Right atrium auricular region (tissue), 2 donors: ENCODE results near the gene ANKRD40. TPM values are rescaled to one million over a fixed set of nuclear protein-coding genes. Genes with fewer than 3 reads are reported as not detected.
A peak's percentile ranks its signal among the peaks of the same experiment; 100 is the strongest.

Source experiments
- DNase-seq: peaks from one replicate; pipeline ENCODE4 v3.0.0-alpha.2; 2019; ENCODE audit warnings: low spot score
- H3K27ac ChIP-seq, 2 donors: fragments of 200-600 bp; sonication (generic); 1 replicate in 1 of 2; 2 replicates in 1 of 2; pipeline ENCODE4 v1.5.1; 2016 to 2019
- H3K27me3 ChIP-seq, 2 donors: fragments of 200-600 bp; sonication (generic); one replicate each; pipeline versions ENCODE4 v1.5.1 to v1.6.0; 2017 to 2019
- H3K36me3 ChIP-seq: fragments of 200-600 bp; sonication (generic); one replicate; pipeline ENCODE4 v1.5.1; 2016
- H3K4me1 ChIP-seq, 2 donors: fragments of 200-600 bp; sonication (generic); one replicate each; pipeline versions ENCODE4 v1.5.1 to v1.6.0; 2017 to 2019
- H3K4me3 ChIP-seq, 2 donors: fragments of 200-600 bp; sonication (generic); 1 replicate in 1 of 2; 2 replicates in 1 of 2; pipeline ENCODE4 v1.5.1; 2017 to 2019; ENCODE audit warnings: mild to moderate bottlenecking in 1 of 2, moderate library complexity in 1 of 2
- H3K9me3 ChIP-seq, 2 donors: fragments of 200-600 bp; sonication (generic); one replicate each; pipeline ENCODE4 v1.5.1; 2019
- CTCF ChIP-seq, 2 donors: fragments of 200-600 bp; sonication (generic); IDR thresholded peaks; one replicate each; pipeline ENCODE4 v1.5.1; 2019; ENCODE audit warnings: antibody characterized with exemption in 2 of 2
- total RNA-seq, 2 donors: library from RNA; depleted of rRNA; stranded (reverse); fragments of >200 nt; gene quantifications; one replicate each; pipeline ENCODE4 v1.1.0, GENCODE V29; 2016

ANKRD40 gene
- 10 to 100 TPM; 30.5 to 33.8 TPM for total RNA-seq

- DNase-seq, result peak; percentile 97
- H3K4me1 ChIP-seq, result peaks cover 0 to 49% of the 10 kb centered on the region in 2 donors
- TF ChIP-seq CTCF (IDR thresholded peaks at IDR 0.05), result no peak
Measured at GRCh38 chr17:50707289-50708049, at the start of gene ANKRD40. Gene ANKRD40 (minus strand): TSS chr17:50707914. CDS start chr17:50707654, 260 bp downstream.

GRCh38 chr17:50754521-50754920 lies 46.8 kb upstream of the ANKRD40 start:
- H3K27me3 ChIP-seq, result no peaks in the 10 kb centered on the region
- no peaks in the 10 kb centered on the region for H3K4me1 ChIP-seq
- TF ChIP-seq CTCF (IDR thresholded peaks at IDR 0.05), result no peak
- no peaks in the 10 kb centered on the region for H3K9me3 ChIP-seq
- H3K4me3 ChIP-seq, result no peak overlapping the region
- no peak overlapping the region for H3K27ac ChIP-seq
- DNase-seq, result no peak
- H3K36me3 ChIP-seq, result peaks cover 47% of the 10 kb centered on the region

More at GRCh38 chr17:50707289-50708049, at the start of gene ANKRD40:
- Histone ChIP-seq H3K4me3 (peak within 1 kb of the TSS; percentile 52 to 73), H3K36me3 (no peaks in the 10 kb centered on the region), H3K27ac (peak within 1 kb of the TSS; percentile 97), H3K27me3 (no peaks in the 10 kb centered on the region), H3K9me3 (no peaks in the 10 kb centered on the region)

- no peak overlapping the region for H3K27ac ChIP-seq
- H3K36me3 ChIP-seq, result peaks cover 97% of the 10 kb centered on the region
- no peaks in the 10 kb centered on the region for H3K4me1 ChIP-seq
- no peaks in the 10 kb centered on the region for H3K9me3 ChIP-seq
- TF ChIP-seq CTCF (IDR thresholded peaks at IDR 0.05), result no peak
- H3K27me3 ChIP-seq, result no peaks in the 10 kb centered on the region
- DNase-seq, result no peak
- H3K4me3 ChIP-seq, result no peak overlapping the region
Measured at GRCh38 chr17:50749245-50749644, 41.5 kb upstream of the ANKRD40 start.

GRCh38 chr17:50745631-50746030 lies 37.9 kb upstream of the ANKRD40 start:
- no peaks in the 10 kb centered on the region for H3K4me1 ChIP-seq
- no peaks in the 10 kb centered on the region for H3K9me3 ChIP-seq
- H3K36me3 ChIP-seq, result peaks cover 97% of the 10 kb centered on the region
- H3K27me3 ChIP-seq, result no peaks in the 10 kb centered on the region
- no peak overlapping the region for H3K27ac ChIP-seq
- no peak for TF ChIP-seq CTCF (IDR thresholded peaks at IDR 0.05)
- DNase-seq, result no peak
- H3K4me3 ChIP-seq, result no peak overlapping the region

- no peak for DNase-seq
- no peak overlapping the region for H3K4me3 ChIP-seq
- H3K27ac ChIP-seq, result no peak overlapping the region
- H3K4me1 ChIP-seq, result peaks cover 0 to 15% of the 10 kb centered on the region in 2 donors
- peaks cover 55% of the 10 kb centered on the region for H3K36me3 ChIP-seq
- TF ChIP-seq CTCF (IDR thresholded peaks at IDR 0.05), result no peak
- H3K27me3 ChIP-seq, result no peaks in the 10 kb centered on the region
- no peaks in the 10 kb centered on the region for H3K9me3 ChIP-seq
Measured at GRCh38 chr17:50739098-50739497, 31.4 kb upstream of the ANKRD40 start.
